B cell (primary cell): ENCODE data around the gene CTNNBL1.

Experiments
- CTCF ChIP-seq: fragments of 200-600 bp; IDR thresholded peaks from one replicate; pipeline ENCODE4 v1.8.0; 2022; ENCODE audit warnings: antibody characterized with exemption, mild to moderate bottlenecking
- EZH2 ChIP-seq: IDR thresholded peaks from 2 replicates; pipeline ENCODE4 v1.6.1; 2012; ENCODE audit warnings: borderline replicate concordance, low read depth, mild to moderate bottlenecking, moderate library complexity, low read length; ENCODE audit not compliant: insufficient read depth, poor library complexity, severe bottlenecking

- TF ChIP-seq CTCF, result no peak
- no peak for TF ChIP-seq EZH2
Measured at GRCh38 chr20:37649017-37649416, 44.8 kb upstream of the CTNNBL1 start.
